Measurements from ENCODE around the gene CFAP100. TPM values are rescaled to one million over a fixed set of nuclear protein-coding genes. Genes with fewer than 3 reads are reported as not detected.

Gene CFAP100
- total and polyA plus RNA-seq, 2 donors: 0.11 TPM; not detected in 1

DNA sequence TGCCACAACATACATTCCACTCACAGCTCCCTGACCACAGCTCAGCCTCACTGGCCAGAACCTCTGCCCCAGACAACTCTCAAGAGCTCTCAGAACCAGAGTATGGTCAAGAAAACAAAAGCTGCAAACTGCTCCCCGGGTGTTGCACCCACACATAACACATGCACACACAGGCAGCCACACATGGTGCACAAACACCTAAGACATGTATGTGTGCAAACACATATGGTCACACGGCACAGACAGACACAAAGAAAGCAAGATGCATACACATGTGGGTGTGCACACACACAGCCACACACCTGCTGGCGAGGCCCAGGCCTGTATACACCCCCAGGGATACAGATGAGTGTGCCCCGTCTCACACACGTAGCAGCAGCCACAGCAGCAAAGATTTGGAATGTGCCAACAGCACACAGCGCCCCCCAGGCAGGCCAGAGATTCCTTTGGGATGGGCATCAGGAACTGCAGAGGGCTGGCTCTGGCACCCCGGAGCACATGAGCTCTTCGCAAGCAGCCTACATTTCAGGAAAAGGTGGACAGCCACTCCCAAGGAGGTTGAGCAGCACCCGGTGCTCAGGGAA lies 44.1 kb upstream of the CFAP100 start:
- Histone ChIP-seq H3K9me3 (ENCODE audit: control insufficient read depth in 2 of 2, insufficient read depth in 1 of 2, low read length in 1 of 2) (no peaks in the 10 kb centered on the region), H3K4me3 (ENCODE audit: low read length in 2 of 2) (no peak overlapping the region), H3K27me3 (ENCODE audit: control insufficient read depth in 2 of 2, insufficient read depth in 1 of 2, low read length in 1 of 2) (peaks cover 10 to 24% of the 10 kb centered on the region in 2 donors), H3K27ac (ENCODE audit: low read depth in 1 of 2, low read length in 1 of 2) (no peak overlapping the region), H3K4me1 (ENCODE audit: control insufficient read depth in 2 of 2, insufficient read depth in 2 of 2, low read length in 2 of 2) (peaks cover 0 to 5% of the 10 kb centered on the region in 2 donors), H3K36me3 (ENCODE audit: control insufficient read depth in 2 of 2, insufficient read depth in 2 of 2, low read length in 1 of 2) (no peaks in the 10 kb centered on the region)
- 94% methylated on average over 9 of the region's 9 CpGs for WGBS
- no peak for DNase-seq (ENCODE audit: low read depth in 6 of 9, low spot score in 9 of 9)

DNA sequence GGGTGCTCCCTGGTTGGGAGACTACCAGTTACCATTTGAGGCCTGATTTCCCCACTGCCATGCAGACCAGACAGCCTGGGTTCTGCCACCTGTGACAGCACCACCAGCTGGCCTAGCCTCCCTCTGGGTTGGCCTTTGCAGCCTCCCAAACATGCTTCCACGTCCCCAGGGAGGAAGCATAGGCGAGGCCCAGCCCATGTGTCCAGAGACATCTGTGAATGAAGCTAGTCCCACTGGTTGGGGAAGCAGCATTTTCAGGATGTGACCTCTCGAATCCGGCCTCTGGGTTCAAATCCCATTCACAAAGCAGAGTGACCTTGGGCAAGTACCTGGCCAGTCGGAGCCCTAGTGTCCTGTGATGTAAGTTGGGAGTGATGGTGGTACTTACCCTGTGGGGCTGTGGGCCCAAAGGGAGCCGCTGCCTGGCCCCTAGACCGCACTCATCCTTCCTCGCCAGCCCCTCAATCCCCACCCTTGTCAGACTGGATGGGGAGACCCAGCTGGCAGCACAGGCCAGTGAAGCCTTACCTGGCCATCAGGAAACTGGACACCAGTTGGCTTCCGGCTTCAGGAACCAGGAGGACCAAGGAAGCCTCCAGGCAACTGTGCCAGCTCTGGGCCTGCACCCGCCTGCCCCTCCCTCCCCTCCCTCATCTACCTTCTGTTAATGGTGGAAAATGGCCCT lies 43.5 kb upstream of the CFAP100 start:
- 93% methylated on average over 10 of the region's 10 CpGs for WGBS
- H3K27ac ChIP-seq (ENCODE audit: low read depth in 1 of 2, low read length in 1 of 2): no peak overlapping the region
- H3K4me1 ChIP-seq (ENCODE audit: control insufficient read depth in 2 of 2, insufficient read depth in 2 of 2, low read length in 2 of 2): peaks cover 0 to 11% of the 10 kb centered on the region in 2 donors
- no peak for DNase-seq (ENCODE audit: low read depth in 6 of 9, low spot score in 9 of 9)
- no peak overlapping the region for H3K4me3 ChIP-seq (ENCODE audit: low read length in 2 of 2)
- H3K27me3 ChIP-seq (ENCODE audit: control insufficient read depth in 2 of 2, insufficient read depth in 1 of 2, low read length in 1 of 2): peaks cover 16 to 31% of the 10 kb centered on the region in 2 donors
- H3K9me3 ChIP-seq (ENCODE audit: control insufficient read depth in 2 of 2, insufficient read depth in 1 of 2, low read length in 1 of 2): no peaks in the 10 kb centered on the region
- H3K36me3 ChIP-seq (ENCODE audit: control insufficient read depth in 2 of 2, insufficient read depth in 2 of 2, low read length in 1 of 2): no peaks in the 10 kb centered on the region

DNA sequence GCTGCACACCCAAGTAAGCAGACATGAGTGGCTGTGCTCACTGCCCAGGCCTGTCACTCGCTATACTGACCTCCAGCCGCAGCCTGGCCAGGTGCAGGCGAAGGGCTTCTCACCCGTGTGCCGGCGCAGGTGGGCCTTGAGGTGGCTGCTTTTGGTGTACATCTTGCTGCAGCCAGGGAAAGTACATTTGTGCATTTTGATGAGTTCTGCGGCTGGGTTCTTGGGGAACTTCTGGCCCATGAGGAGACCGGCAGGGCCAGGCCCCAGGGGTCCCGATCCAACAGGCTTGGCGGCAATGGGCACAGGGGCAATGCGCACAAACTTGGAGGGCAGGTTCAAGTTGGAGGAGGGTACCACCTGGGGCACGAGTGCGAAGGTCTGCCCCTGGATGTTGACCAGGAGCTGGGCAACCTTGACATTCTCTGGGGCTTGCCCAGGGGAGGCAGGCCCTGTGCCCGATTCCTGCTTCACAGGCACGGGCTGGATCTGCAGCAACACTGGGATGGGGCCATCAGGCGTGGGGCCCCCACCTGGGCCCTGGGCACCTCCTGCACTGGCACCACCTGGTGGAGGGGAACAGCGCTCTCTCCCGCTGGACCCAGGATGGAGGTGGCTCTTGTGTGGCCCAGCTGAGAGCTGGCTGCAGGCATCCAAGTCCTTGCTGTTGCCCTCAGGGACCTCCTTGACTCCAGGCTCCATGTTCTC lies 42.8 kb upstream of the CFAP100 start:
- DNase-seq (ENCODE audit: low read depth in 6 of 9, low spot score in 9 of 9): no peak
- H3K4me3 ChIP-seq (ENCODE audit: low read length in 2 of 2): no peak overlapping the region
- H3K4me1 ChIP-seq (ENCODE audit: control insufficient read depth in 2 of 2, insufficient read depth in 2 of 2, low read length in 2 of 2): peaks cover 2 to 15% of the 10 kb centered on the region in 2 donors
- no peaks in the 10 kb centered on the region for H3K36me3 ChIP-seq (ENCODE audit: control insufficient read depth in 2 of 2, insufficient read depth in 2 of 2, low read length in 1 of 2)
- no peaks in the 10 kb centered on the region for H3K9me3 ChIP-seq (ENCODE audit: control insufficient read depth in 2 of 2, insufficient read depth in 1 of 2, low read length in 1 of 2)
- no peak overlapping the region for H3K27ac ChIP-seq (ENCODE audit: low read depth in 1 of 2, low read length in 1 of 2)
- H3K27me3 ChIP-seq (ENCODE audit: control insufficient read depth in 2 of 2, insufficient read depth in 1 of 2, low read length in 1 of 2): peaks cover 23 to 38% of the 10 kb centered on the region in 2 donors
- 98% methylated on average over 18 of the region's 18 CpGs for WGBS

DNA sequence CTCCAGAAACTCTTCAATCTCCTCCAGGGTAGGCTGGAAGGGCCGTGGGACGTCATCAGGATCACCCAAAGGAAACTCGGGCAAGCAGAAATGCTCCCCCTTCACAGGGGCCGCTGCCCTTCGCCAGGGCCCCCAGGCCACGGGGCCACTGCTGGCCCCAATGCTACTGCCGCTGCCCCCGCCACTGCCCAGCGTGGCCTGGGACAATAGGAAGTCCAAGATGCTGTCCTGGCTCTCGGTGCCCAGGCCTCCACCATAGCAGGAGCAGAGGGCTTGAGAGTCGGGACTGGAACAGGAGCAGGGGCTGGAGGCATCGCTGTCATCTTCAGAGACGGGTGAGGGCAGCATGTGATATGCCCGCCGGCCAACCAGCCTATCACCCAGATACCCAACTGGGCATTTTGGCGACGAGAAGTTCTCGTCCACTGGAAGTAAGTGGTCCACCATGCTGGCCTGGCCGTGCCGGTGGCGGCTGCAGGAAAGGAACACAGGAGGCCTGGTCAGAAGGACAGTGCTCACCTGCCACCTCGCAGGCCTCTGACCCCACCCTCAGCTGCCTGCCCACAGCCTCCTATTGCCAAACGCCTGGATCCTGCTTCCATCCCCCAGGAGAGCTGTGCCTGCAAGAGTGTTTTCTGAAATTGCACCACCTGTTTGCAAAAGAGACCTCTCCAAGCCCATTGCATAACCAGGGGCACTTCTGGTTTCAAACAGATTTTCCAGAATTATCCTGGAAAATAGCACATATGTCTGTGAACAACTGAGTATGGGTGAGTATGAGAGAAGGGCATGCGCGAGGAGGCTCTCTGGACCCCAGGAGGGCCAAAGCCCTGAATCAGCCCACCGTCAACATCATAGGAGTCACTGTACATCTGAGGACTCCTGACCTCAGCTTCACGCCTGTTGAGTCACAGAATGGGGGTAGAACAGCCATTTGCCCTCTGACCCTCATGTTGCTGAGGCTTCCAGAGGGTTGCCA lies 41.9 kb upstream of the CFAP100 start:
- no peak overlapping the region for H3K4me3 ChIP-seq (ENCODE audit: low read length in 2 of 2)
- WGBS: 95% methylated on average over 27 of the region's 27 CpGs
- DNase-seq (ENCODE audit: low read depth in 6 of 9, low spot score in 9 of 9): no peak
- H3K36me3 ChIP-seq (ENCODE audit: control insufficient read depth in 2 of 2, insufficient read depth in 2 of 2, low read length in 1 of 2): no peaks in the 10 kb centered on the region
- peaks cover 6 to 19% of the 10 kb centered on the region in 2 donors for H3K4me1 ChIP-seq (ENCODE audit: control insufficient read depth in 2 of 2, insufficient read depth in 2 of 2, low read length in 2 of 2)
- H3K27ac ChIP-seq (ENCODE audit: low read depth in 1 of 2, low read length in 1 of 2): no peak overlapping the region
- H3K9me3 ChIP-seq (ENCODE audit: control insufficient read depth in 2 of 2, insufficient read depth in 1 of 2, low read length in 1 of 2): peaks cover 0 to 3% of the 10 kb centered on the region in 2 donors
- H3K27me3 ChIP-seq (ENCODE audit: control insufficient read depth in 2 of 2, insufficient read depth in 1 of 2, low read length in 1 of 2): peaks cover 30 to 42% of the 10 kb centered on the region in 2 donors

DNA sequence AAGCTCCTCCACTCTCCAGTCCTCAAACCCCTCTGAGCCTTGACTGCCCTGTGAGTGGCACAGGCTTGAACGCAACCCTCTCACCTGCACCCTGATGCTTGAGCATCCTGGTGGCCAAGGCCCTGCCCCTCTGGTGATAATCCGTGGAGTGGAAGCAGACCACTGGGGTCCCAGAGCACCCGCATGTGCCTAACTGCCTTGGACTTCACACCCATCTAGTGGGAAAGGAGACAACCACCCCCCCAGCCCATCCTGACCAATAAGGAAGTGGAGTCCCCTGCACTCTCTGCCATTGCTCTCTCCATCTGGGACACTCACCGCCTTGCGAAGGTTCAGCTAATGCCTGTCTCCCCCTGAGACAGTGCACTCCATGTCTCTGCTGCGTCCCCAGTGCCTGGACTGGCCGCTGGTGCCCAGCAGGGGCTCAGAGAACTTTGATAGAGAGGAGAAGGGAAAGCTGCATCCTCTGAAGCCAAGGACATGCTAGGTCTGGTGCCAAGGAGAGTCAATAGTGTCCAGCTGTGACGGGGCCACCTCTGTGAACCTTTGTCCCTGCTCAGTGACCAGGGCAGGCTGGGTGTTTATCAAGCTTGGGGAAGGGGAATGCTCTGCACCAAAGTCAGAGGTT lies 40.9 kb upstream of the CFAP100 start:
- no peak for DNase-seq (ENCODE audit: low read depth in 6 of 9, low spot score in 9 of 9)
- Histone ChIP-seq H3K27me3 (ENCODE audit: control insufficient read depth in 2 of 2, insufficient read depth in 1 of 2, low read length in 1 of 2) (peaks cover 41 to 53% of the 10 kb centered on the region in 2 donors), H3K36me3 (ENCODE audit: control insufficient read depth in 2 of 2, insufficient read depth in 2 of 2, low read length in 1 of 2) (no peaks in the 10 kb centered on the region), H3K9me3 (ENCODE audit: control insufficient read depth in 2 of 2, insufficient read depth in 1 of 2, low read length in 1 of 2) (peaks cover 0 to 4% of the 10 kb centered on the region in 2 donors), H3K27ac (ENCODE audit: low read depth in 1 of 2, low read length in 1 of 2) (no peak overlapping the region), H3K4me3 (ENCODE audit: low read length in 2 of 2) (no peak overlapping the region), H3K4me1 (ENCODE audit: control insufficient read depth in 2 of 2, insufficient read depth in 2 of 2, low read length in 2 of 2) (peaks cover 7 to 23% of the 10 kb centered on the region in 2 donors)
- WGBS: 97% methylated on average over 8 of the region's 8 CpGs

DNA sequence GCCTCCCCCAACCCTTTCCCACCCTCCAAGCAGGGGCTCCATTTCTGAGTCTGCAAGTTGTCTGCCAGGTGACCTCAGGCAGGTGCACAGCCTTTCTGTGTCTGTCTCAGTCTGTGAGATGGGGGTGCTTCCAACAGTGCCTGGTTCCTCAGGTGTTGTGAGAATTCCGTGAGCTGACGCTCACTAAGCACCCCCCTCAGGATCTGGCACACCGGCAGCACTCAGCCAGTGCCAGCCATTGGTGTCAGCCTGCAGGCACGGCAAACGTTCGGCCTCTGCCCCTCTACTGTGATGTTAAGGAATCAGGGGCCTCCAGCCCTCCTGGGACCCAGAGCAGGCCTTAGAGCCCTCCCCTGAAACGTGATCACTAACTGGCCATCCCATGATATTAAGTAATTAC lies 39.9 kb upstream of the CFAP100 start:
- peaks cover 0 to 4% of the 10 kb centered on the region in 2 donors for H3K9me3 ChIP-seq (ENCODE audit: control insufficient read depth in 2 of 2, insufficient read depth in 1 of 2, low read length in 1 of 2)
- no peak overlapping the region for H3K4me3 ChIP-seq (ENCODE audit: low read length in 2 of 2)
- WGBS: 94% methylated on average over 7 of the region's 7 CpGs
- peaks cover 49 to 60% of the 10 kb centered on the region in 2 donors for H3K27me3 ChIP-seq (ENCODE audit: control insufficient read depth in 2 of 2, insufficient read depth in 1 of 2, low read length in 1 of 2)
- peak overlapping the region in 1 of 2 donors; percentile 34 for H3K27ac ChIP-seq (ENCODE audit: low read depth in 1 of 2, low read length in 1 of 2)
- DNase-seq (ENCODE audit: low read depth in 6 of 9, low spot score in 9 of 9): no peak
- peaks cover 7 to 23% of the 10 kb centered on the region in 2 donors for H3K4me1 ChIP-seq (ENCODE audit: control insufficient read depth in 2 of 2, insufficient read depth in 2 of 2, low read length in 2 of 2)
- H3K36me3 ChIP-seq (ENCODE audit: control insufficient read depth in 2 of 2, insufficient read depth in 2 of 2, low read length in 1 of 2): no peaks in the 10 kb centered on the region

DNA sequence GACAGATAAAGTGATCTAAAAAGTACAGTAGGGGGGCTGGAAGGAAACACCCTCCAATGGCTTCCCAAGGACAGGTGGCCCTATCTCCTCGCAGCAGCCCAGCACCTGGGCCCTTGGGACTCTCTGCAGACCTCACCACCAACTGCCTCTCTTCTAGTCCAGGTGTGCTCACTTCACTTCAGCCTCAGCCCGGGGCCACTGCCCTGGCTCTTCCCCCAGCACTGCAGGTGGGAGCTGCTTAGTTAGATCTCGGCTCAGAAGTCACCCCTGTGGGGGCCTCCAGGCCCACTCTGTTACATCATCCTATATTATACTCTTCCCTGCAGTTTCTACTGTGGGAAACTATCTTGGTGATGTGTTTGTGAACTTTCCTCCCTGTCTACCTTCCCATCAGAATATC lies 39.5 kb upstream of the CFAP100 start:
- peak in 1 of 9 donors; percentile 9 for DNase-seq (ENCODE audit: low read depth in 6 of 9, low spot score in 9 of 9)
- WGBS: 60% methylated on average over 3 of the region's 3 CpGs
- H3K27me3 ChIP-seq (ENCODE audit: control insufficient read depth in 2 of 2, insufficient read depth in 1 of 2, low read length in 1 of 2): peaks cover 49 to 65% of the 10 kb centered on the region in 2 donors
- no peaks in the 10 kb centered on the region for H3K36me3 ChIP-seq (ENCODE audit: control insufficient read depth in 2 of 2, insufficient read depth in 2 of 2, low read length in 1 of 2)
- H3K27ac ChIP-seq (ENCODE audit: low read depth in 1 of 2, low read length in 1 of 2): peak overlapping the region in 1 of 2 donors; percentile 25
- peaks cover 0 to 4% of the 10 kb centered on the region in 2 donors for H3K9me3 ChIP-seq (ENCODE audit: control insufficient read depth in 2 of 2, insufficient read depth in 1 of 2, low read length in 1 of 2)
- peaks cover 7 to 23% of the 10 kb centered on the region in 2 donors for H3K4me1 ChIP-seq (ENCODE audit: control insufficient read depth in 2 of 2, insufficient read depth in 2 of 2, low read length in 2 of 2)
- H3K4me3 ChIP-seq (ENCODE audit: low read length in 2 of 2): no peak overlapping the region

DNA sequence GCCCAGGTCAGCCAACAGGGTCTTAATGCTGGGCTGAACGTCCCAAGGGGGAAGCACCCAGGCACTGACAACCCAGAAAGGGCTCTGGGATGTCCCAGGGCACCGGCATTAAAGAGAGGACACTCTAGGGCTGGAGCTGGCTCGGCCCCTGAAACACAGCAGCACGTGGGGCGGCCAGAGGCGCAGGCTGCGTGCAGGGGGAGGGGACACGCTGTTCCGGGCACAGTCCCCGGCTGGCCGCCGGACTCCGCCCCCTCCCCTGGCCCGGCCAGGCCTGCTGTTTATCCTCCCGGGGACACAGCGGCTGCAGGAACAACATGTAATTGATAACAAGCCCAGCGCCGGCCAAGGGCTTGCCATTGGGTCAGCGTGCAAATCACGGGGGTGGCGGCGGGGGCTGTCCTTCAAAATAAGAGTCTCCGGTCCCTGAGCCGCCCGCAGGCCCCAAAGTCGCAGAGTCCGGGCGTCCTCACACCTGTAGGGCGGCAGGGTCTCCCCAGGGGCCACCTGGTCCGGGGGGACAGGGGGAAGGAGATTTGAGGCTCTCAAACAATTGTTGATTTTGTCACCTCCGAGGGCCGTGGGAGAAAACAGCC lies 38.8 kb upstream of the CFAP100 start:
- H3K27me3 ChIP-seq (ENCODE audit: control insufficient read depth in 2 of 2, insufficient read depth in 1 of 2, low read length in 1 of 2): peaks cover 52 to 71% of the 10 kb centered on the region in 2 donors
- peaks cover 0 to 4% of the 10 kb centered on the region in 2 donors for H3K9me3 ChIP-seq (ENCODE audit: control insufficient read depth in 2 of 2, insufficient read depth in 1 of 2, low read length in 1 of 2)
- DNase-seq (ENCODE audit: low read depth in 6 of 9, low spot score in 9 of 9): peak in 1 of 9 donors; percentile 13
- H3K27ac ChIP-seq (ENCODE audit: low read depth in 1 of 2, low read length in 1 of 2): peak overlapping the region in 1 of 2 donors; percentile 43
- peaks cover 7 to 23% of the 10 kb centered on the region in 2 donors for H3K4me1 ChIP-seq (ENCODE audit: control insufficient read depth in 2 of 2, insufficient read depth in 2 of 2, low read length in 2 of 2)
- H3K36me3 ChIP-seq (ENCODE audit: control insufficient read depth in 2 of 2, insufficient read depth in 2 of 2, low read length in 1 of 2): no peaks in the 10 kb centered on the region
- 10% methylated on average over 32 of the region's 32 CpGs for WGBS
- peak overlapping the region in 1 of 2 donors; percentile 61 for H3K4me3 ChIP-seq (ENCODE audit: low read length in 2 of 2)

Measured in thymus (tissue), 11 donors.